GM12878 (cell line): ENCODE results near the gene AURKAIP1. TPM values are rescaled to one million over a fixed set of nuclear protein-coding genes. Genes with fewer than 3 reads are reported as not detected.
A peak's percentile ranks its signal among the peaks of the same experiment; 100 is the strongest.

Source experiments
- BCL3 ChIP-seq: IDR thresholded peaks from 2 replicates; pipeline ENCODE4 v1.6.1; 2011; ENCODE audit warnings: borderline replicate concordance, low read depth, mild to moderate bottlenecking, moderate library complexity, low read length; ENCODE audit not compliant: insufficient read depth, poor library complexity, severe bottlenecking
- CBFB ChIP-seq: IDR thresholded peaks from 2 replicates; pipeline ENCODE4 v1.6.1; 2016; ENCODE audit warnings: antibody characterized with exemption, low read depth
- CBX3 ChIP-seq: fragments of 200-600 bp; sonication (generic); IDR thresholded peaks from 2 replicates; pipeline ENCODE4 v1.6.1; 2016; ENCODE audit warnings: low read depth, borderline replicate concordance
- CREM ChIP-seq: IDR thresholded peaks from 2 replicates; pipeline ENCODE4 v1.6.1; 2014; ENCODE audit warnings: antibody characterized with exemption, low read depth
- CUX1 ChIP-seq: IDR thresholded peaks from 2 replicates; pipeline ENCODE4 v1.6.1; 2012; ENCODE audit warnings: improper control_type of control experiment, low read depth, low read length; ENCODE audit not compliant: insufficient replicate concordance
- E4F1 ChIP-seq: fragments of 450-650 bp; IDR thresholded peaks from 2 replicates; pipeline ENCODE4 v1.6.1; 2018; ENCODE audit warnings: borderline replicate concordance, mild to moderate bottlenecking; ENCODE audit not compliant: partially characterized antibody
- EED ChIP-seq: sonication (generic); IDR thresholded peaks from 2 replicates; pipeline ENCODE4 v1.6.1; 2016; ENCODE audit warnings: antibody characterized with exemption, low read depth
- ELK1 ChIP-seq: IDR thresholded peaks from 2 replicates; pipeline ENCODE4 v1.6.1; 2012; ENCODE audit warnings: low read depth, low read length, improper control_type of control experiment
- EZH2 ChIP-seq: IDR thresholded peaks from 2 replicates; pipeline ENCODE4 v1.6.1; 2012; ENCODE audit warnings: low read depth, mild to moderate bottlenecking, control low read depth, inconsistent platforms, low read length, borderline replicate concordance; ENCODE audit not compliant: control insufficient read depth
- KDM1A ChIP-seq: fragments of 200-600 bp; sonication (generic); IDR thresholded peaks from 2 replicates; pipeline ENCODE4 v1.6.1; 2016; ENCODE audit warnings: borderline replicate concordance
- LARP7 ChIP-seq: fragments of 450-650 bp; IDR thresholded peaks from 2 replicates; pipeline ENCODE4 v1.6.1; 2017; ENCODE audit warnings: mild to moderate bottlenecking
- MEF2A ChIP-seq: IDR thresholded peaks from 2 replicates; pipeline ENCODE4 v1.6.1; 2011; ENCODE audit warnings: low read depth, mild to moderate bottlenecking, low read length, moderate library complexity; ENCODE audit not compliant: insufficient read depth
- NFXL1 ChIP-seq: fragments of 450-650 bp; IDR thresholded peaks from 2 replicates; pipeline ENCODE4 v1.6.1; 2017; ENCODE audit warnings: antibody characterized with exemption, mild to moderate bottlenecking, borderline replicate concordance
- NRF1 ChIP-seq: conservative IDR thresholded peaks from 2 replicates; pipeline ENCODE4 v1.6.1; 2011; ENCODE audit warnings: mild to moderate bottlenecking, low read depth, low read length, improper control_type of control experiment
- RAD51 ChIP-seq: fragments of 450-650 bp; IDR thresholded peaks from 2 replicates; pipeline ENCODE4 v1.6.1; 2016; ENCODE audit warnings: moderate library complexity, mild to moderate bottlenecking, inconsistent platforms
- RB1 ChIP-seq: fragments of 450-650 bp; formaldehyde crosslinking; IDR thresholded peaks from 2 replicates; pipeline ENCODE4 v1.6.1; 2017; ENCODE audit warnings: mild to moderate bottlenecking, borderline replicate concordance
- RFX5 ChIP-seq: IDR thresholded peaks from 2 replicates; pipeline ENCODE4 v1.6.1; 2011; ENCODE audit warnings: low read depth, low read length, improper control_type of control experiment
- USF2 ChIP-seq: IDR thresholded peaks from 2 replicates; pipeline ENCODE4 v1.6.1; 2011; ENCODE audit warnings: low read depth, low read length, improper control_type of control experiment, borderline replicate concordance
- polyA plus RNA-seq, 11 experiments: library from polyadenylated mRNA; depleted of rRNA in 4 of 11; unstranded in 6 of 11; stranded (reverse) in 5 of 11; fragments of >200 nt; fragmentation: Nextera tagmentation in 4 of 11; fragmentation: Illumina TruSeq in 1 of 11; extraction: Ambion mirVana in 4 of 11; extraction: Trizol in 1 of 11; gene quantifications; 1 replicate in 1 of 11; 2 replicates in 10 of 11; pipeline versions ENCODE4 v1.2.1 to v1.2.3, GENCODE V29; 2011 to 2016; ENCODE audit warnings: inconsistent platforms in 2 of 11, missing spikeins in 2 of 11, low read depth in 1 of 11
- total RNA-seq, 4 experiments: library from RNA; depleted of rRNA in 3 of 4; stranded (reverse); fragments of >200 nt in 3 of 4; fragmentation: Illumina TruSeq in 1 of 4; extraction: Trizol in 1 of 4; gene quantifications; 2 replicates each; pipeline versions ENCODE4 v1.2.1 to v1.2.3, GENCODE V29; 2013 to 2021

The AURKAIP1 gene
- total and polyA plus RNA-seq, 10 of the 15 experiments (the other 5 are each of a cell fraction or from before 2014, with no cell fraction given): 6.5 to 366 (median 120) TPM

- TF ChIP-seq CUX1 (no peak), CREM (peak; percentile 96), E4F1 (peak; percentile 81), NRF1 (no peak), RFX5 (no peak), EZH2 (no peak), ELK1 (peak; percentile 95), KDM1A (no peak), USF2 (no peak), NFXL1 (no peak; the same call in 1 of the 2 replicates), CBX3 (no peak), RB1 (peak; percentile 99), BCL3 (no peak), CBFB (peak; percentile 83), EED (no peak), RAD51 (no peak), MEF2A (peak; percentile 75), LARP7 (peak; percentile 100)
These were observed at the start of gene AURKAIP1 (continued) for GRCh38 chr1:1374929-1375662.
